GM12872 (cell line): ENCODE results near the gene PAGE4.

Experiments used
- CTCF ChIP-seq: IDR thresholded peaks from 3 replicates; pipeline ENCODE4 v1.5.1; 2011; ENCODE audit warnings: low read depth, mild to moderate bottlenecking, low read length, moderate library complexity; ENCODE audit not compliant: insufficient read depth

Gene PAGE4

GRCh38 chrX:49850028-49850427 is 20.9 kb downstream of the PAGE4 start:
- TF ChIP-seq CTCF: no peak

- no peak for TF ChIP-seq CTCF
Measured at GRCh38 chrX:49853661-49854060, 24.6 kb downstream of the PAGE4 start.

DNA sequence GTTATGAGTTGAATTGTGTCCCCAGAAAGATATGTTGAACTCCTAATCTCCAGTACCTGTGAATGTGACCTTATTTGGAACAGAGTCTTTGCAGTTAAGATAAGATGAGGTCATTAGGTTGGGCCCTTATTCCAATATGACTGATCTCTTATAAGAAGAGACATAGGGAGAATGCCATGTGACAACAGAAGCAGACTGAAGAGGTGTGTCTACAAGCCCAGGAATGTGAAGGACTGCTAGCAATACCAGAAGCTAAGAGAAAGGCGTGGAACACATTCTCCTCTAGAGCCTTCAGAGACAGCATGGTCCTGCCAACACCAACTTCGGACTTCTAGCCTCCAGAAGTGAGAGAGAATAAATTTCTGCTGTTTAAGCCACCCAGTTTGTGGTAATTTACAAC is 27.7 kb downstream of the PAGE4 start:
- no peak for TF ChIP-seq CTCF

DNA sequence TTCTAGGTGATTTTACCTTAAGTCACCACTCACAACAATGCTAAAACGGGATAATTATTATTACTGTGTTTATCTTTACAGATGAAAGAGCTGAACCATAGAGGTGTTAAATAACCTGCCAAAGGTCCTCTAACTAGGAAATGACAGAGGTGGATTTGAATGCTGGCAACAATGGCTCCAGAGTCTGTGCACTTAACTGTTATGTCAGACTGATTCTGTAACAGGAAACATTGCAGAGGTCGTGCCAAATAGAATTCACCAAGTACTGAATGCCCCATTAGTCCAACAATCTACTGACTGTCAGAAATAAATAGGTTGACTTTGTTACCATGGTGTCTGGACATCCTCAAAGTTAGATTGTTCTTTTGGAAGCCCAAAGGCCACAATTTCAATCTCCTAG is 29.2 kb downstream of the PAGE4 start:
- no peak for TF ChIP-seq CTCF

- TF ChIP-seq CTCF: no peak
Measured at GRCh38 chrX:49859491-49859890, 30.4 kb downstream of the PAGE4 start.

GRCh38 chrX:49860867-49861535 is 31.9 kb downstream of the PAGE4 start:
- no peak for TF ChIP-seq CTCF

DNA sequence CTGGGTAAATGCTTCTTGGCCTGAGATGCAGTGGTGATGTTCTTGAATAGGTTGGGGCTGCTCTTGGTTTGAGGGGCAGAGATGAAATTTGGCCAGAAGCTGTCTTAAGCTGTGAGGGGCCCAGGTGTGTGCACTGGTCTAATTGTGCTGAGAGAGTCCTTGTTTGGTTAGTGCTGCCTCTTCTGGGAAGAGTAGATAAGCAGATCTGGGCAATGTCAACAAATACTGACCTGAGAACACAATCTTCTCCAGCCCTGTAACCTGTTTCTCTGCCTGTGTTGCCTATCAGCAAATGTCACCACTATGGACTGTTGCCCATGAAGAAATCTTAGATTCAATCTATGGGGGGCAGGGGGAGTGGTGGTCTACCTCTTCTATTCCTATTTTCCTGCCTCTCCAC is 33.0 kb downstream of the PAGE4 start:
- TF ChIP-seq CTCF: no peak
